SK-N-MC (cell line): Measurements from ENCODE around the gene HAGHL.

Source experiments
- EZH2 ChIP-seq: fragments of 200-600 bp; sonication (generic); IDR thresholded peaks from one replicate; pipeline ENCODE4 v1.6.1; 2017; ENCODE audit warnings: antibody characterized with exemption
- FOXP2 ChIP-seq: optimal IDR thresholded peaks from 2 replicates; pipeline ENCODE3; 2011; ENCODE audit warnings: mild to moderate bottlenecking, moderate library complexity; ENCODE audit not compliant: insufficient read depth; ENCODE audit errors: extremely low read length, control extremely low read depth
- POLR2AphosphoS5 ChIP-seq: IDR thresholded peaks from 2 replicates; pipeline ENCODE4 v1.6.1; 2012; ENCODE audit warnings: mild to moderate bottlenecking, low read depth, low read length, borderline replicate concordance

DNA sequence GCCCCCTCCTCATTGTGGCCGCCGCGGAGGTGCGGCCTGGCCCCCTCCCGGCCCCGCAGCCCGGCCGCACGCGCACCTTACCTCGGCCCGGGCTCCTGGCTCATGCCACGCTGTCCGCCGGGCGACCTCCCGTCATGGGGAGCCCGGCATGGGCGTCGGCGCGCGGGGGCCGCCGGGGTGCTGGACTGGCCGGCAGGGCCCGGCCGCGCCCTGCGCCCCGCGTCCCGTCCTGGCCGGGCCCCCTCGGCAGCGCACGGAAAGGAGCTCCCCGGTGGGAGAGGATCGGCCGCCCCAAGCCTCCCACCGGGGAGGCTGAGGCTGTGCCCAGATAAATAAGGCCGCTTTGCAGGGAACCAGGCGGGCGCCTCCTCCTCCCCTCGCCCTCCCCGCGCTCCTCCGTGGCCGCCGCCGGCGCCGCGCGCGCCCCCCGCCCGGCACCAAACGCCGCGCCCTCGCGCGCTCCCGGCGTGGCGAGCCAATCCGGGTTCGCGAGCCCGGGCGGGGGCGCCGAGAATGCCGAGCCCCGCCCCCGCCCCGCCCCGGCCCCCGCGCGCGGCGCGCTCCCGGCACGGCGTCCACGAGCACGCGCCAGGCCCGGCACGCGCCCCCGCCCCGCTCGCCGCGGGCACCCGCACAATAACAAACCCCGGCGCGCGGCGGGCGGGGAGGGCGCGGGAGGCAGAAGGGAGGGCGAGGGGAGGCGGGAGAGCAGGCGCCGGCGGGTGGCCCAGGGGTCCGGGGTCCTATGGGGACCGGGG lies 21.3 kb upstream of the HAGHL start, which contains the start of gene FBXL16:
- TF ChIP-seq EZH2 (no peak), POLR2AphosphoS5 (no peak), FOXP2 (no peak)
